ENCODE measurements around the gene CHRDL2.

GRCh38 chr11:74675761-74676160 lies 55.5 kb downstream of the CHRDL2 start:
- TF ChIP-seq HDGF (IDR thresholded peaks at IDR 0.05; ENCODE audit: borderline replicate concordance), result no peak
- no peak for TF ChIP-seq FOXA1 (IDR thresholded peaks at IDR 0.05)
- TF ChIP-seq BHLHE40 (IDR thresholded peaks at IDR 0.05; ENCODE audit: borderline replicate concordance), result no peak
